NCI-H82 treated with DMSO at 0.1 percent for 48 hours (cell line): Measurements from ENCODE around the gene GCC2.
A peak's percentile ranks its signal among the peaks of the same experiment; 100 is the strongest.
"Not testable (repeated sequence)": the region's sequence is repeated elsewhere in the genome, so short reads cannot be mapped to it uniquely, and the experiment has no call there.

ENCODE experiments used
- DNase-seq: peaks from one replicate; lab custom pipeline; 2025; ENCODE audit not compliant: unreplicated experiment; lab: John Stamatoyannopoulos, UW

The GCC2 gene

GRCh38 chr2:108448678-108449409 lies at the start of gene GCC2:
GCC2 (plus strand) TSS chr2:108449206; CDS start chr2:108449275, 69 bp downstream.
- peak; percentile 81 for DNase-seq

DNA sequence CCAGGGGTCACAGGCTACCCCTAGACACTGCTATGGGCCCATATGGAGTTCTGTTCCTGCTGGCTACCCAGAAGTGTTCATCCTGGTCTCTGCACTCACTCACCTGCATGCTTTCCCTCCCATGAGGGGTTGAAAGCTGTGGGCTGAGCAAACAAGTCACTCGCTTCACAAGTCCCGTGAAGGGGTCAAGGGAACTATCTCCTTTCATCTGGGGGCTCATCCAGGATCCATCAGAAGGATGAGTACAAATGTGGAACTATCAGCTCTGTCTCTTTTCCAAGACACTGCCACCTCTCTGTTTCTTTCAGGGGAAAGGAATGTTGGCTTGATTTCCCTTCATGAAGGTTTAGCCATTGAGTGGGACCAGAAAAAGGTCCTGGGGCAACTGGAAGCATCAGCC lies 49.5 kb upstream of the GCC2 start:
- DNase-seq, result no peak

DNA sequence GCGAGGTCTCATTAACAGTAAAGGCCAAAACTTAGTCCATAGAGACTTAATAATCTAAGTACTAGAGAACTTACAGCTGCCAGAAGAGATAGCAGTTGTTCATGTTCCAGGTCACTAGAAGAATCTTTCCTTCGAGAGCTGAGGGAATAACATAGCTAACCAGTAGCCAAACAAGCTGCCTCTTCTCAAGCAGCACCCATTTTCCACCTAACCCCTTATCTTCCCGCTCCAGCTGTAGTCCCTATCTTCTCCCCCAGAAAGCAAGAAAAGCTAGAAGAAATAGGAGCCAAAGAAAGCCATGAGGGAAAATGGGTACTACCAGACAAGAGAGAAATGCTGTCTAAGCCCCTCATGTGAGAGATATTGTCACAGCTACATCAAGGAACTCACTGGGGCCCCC lies 47.2 kb upstream of the GCC2 start:
- no peak for DNase-seq

DNA sequence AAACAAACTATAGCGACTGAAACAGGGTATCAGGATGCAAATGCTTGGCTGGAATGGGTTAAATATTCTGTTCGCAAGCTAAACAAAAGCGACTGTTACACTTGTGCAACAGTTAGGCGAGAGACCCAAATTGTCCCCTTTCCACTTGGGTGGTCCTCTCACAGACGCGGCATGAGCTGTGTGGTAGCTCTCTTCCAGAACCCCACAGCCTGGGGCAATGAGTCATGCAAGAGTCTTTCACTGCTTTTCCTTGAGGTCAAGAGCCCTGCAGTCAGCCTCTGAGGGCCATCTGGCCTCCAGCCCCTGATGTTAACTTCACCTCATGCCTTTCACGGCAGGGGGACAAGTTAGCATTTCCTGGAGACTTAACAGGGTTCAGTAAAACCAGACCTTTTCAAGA lies 45.5 kb upstream of the GCC2 start:
- no peak for DNase-seq

- DNase-seq, result no peak
Measured at GRCh38 chr2:108404784-108405397, 44.1 kb upstream of the GCC2 start.

GRCh38 chr2:108407864-108408729 lies 40.9 kb upstream of the GCC2 start:
- no peak for DNase-seq

GRCh38 chr2:108409768-108410167 lies 39.2 kb upstream of the GCC2 start:
- DNase-seq, result no peak

- no peak for DNase-seq
Measured at GRCh38 chr2:108412995-108413710, 35.9 kb upstream of the GCC2 start.

DNA sequence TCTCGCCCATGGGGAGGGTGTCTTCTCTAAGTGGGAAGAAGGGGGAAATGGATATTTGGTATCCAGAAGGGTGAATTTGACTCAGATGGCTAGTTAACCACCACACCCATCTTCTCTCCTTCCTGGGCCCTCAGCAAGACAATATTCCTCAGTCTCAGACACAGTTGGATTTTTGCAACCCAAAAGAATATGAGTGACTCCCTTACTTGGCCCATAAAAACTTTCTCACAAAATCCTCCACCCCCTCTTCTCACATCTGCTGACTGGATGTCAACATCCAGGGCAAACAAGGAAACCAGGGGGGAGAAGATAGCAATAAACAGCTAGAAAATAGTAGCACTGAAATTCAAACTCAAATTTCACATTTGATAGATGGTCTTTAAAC lies 35.3 kb upstream of the GCC2 start:
- no peak for DNase-seq

DNA sequence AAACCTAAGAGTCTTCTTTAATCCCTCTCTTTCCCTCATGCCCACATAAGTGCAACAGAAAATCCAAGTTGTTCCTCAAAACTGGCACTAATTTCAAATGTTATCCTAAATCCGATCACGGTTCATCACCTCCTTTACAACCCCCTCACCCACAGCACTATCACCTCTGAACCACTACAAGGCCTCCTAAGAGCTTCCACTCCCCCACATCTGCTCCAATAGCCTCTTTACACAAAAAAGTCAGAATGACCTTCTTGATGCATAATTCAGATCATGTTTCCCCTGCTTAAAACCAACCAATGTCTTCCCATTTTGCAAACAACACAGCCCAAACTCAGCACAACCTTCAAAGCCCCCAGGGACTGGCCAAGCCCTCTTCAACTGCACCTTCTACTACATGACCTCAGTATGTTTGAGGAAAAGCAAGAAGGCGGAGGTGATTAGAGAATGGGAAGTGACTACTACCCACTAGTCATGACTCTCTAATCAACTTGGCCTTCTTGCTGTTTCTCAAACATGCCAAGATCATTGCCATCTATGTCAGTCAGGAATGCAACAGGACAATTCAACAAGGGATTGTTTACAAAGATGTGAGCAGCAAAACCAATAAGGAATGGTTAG lies 34.6 kb upstream of the GCC2 start:
- DNase-seq, result no peak

DNA sequence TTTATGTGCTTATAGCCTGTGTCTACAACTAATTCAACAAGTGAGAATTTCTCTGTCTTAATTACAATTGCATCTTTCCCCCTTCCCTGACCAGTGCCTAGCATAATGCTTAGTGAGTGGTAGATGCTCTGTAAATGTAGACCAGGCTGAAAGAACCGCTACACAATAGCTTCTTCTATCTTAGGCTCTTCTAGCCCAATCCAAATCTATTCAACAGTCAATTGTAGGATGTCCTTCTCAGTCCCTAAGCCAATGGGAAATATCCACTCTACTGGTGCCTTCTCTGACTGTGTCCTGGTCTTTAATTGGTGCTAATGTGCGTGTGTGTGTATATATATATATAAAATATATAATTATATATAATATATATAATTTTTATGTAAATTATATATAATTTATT lies 34.1 kb upstream of the GCC2 start:
- no peak for DNase-seq

- no peak for DNase-seq
Measured at GRCh38 chr2:108417254-108417653, 31.8 kb upstream of the GCC2 start.

DNA sequence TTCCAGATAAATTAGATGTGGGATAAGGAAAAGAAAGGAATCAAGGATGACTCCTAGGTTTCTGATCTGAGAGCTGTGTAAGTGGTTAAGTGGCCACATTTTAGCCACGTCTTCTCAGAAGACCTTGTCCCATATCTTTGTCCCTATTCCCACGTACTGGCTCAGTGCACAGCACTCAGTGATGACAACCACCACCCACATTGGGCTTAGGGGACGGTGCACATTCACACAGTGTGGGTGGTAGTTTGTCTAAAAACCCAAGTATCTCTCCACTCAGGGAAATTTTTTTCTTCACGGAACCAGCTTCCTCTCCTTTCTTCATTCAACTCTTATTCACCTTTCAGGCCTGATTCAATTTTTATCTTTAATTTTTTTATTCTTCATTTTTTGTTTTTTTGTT lies 30.6 kb upstream of the GCC2 start:
- no peak for DNase-seq

DNA sequence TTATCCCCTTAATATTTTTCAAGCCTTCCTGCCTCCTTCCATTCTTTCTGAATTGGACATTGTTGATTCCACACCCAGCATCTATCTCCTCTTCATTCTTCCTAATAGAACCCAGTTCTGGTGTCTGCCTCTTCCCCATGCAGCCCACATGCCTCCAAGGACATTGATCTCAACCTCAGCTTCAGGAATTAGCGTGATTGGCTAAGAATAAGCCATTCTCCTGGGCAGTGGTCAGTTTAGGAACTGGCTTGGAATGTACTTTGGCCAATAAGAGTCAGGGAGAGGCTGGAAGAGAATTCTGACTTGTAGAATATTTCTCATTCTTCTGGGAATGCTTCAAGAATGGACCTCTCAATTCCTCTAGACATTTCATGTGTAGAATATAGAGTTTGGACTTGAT lies 25.9 kb upstream of the GCC2 start:
- no peak for DNase-seq

- DNase-seq, result no peak
Measured at GRCh38 chr2:108423502-108424251, 25.3 kb upstream of the GCC2 start.

GRCh38 chr2:108428286-108429009 lies 20.6 kb upstream of the GCC2 start:
- no peak for DNase-seq

DNA sequence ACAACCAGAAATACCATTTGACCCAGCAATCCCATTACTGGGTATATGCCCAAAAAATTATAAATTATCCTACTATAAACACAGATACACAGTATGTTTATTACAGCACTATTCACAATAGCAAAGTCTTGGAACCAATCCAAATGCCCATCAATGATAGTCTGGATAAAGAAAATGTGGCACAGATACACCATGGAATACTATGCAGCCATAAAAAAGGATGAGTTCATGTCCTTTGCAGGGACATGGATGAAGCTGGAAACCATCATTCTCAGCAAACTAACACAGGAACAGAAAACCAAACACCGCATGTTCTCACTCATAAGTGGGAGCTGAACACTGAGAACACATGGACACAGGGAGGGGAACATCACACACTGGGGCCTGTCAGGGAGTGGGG lies 13.4 kb upstream of the GCC2 start:
- not testable (repeated sequence) for DNase-seq

DNA sequence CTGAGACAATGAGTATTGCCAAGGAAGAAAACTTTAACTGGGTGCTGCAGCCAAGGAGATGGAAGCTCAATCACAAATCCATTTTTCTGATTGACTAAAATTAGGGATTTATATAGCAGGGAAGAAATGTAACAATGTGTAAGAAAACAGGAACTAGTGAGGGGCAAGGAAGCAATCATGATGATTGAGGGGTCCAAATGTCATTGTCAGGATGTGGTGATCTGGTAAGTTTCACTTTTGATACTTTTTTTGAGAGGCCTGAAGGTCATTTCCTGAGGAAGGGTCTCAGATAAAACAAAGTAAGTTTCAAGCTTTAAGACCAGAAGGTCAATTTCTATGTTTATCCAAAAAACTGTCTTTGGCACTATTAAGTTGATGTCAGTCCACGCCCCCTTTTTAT lies 12.0 kb upstream of the GCC2 start:
- no peak for DNase-seq

- no peak for DNase-seq
Measured at GRCh38 chr2:108441712-108442111, 7.3 kb upstream of the GCC2 start.
